Fibroblast of upper back skin (primary cell): ENCODE measurements around the gene ZNF541.
"Not testable (repeated sequence)": the region's sequence is repeated elsewhere in the genome, so short reads cannot be mapped to it uniquely, and the experiment has no call there.

ENCODE experiments used
- DNase-seq: peaks from one replicate; pipeline ENCODE4 v3.0.0-alpha.2; 2013

The ZNF541 gene

GRCh38 chr19:47573071-47574026 is at the start of gene ZNF541:
ZNF541 (minus strand) TSS chr19:47573148; CDS start chr19:47555856, 17,292 bp downstream.
- DNase-seq: peak; percentile 55

DNA sequence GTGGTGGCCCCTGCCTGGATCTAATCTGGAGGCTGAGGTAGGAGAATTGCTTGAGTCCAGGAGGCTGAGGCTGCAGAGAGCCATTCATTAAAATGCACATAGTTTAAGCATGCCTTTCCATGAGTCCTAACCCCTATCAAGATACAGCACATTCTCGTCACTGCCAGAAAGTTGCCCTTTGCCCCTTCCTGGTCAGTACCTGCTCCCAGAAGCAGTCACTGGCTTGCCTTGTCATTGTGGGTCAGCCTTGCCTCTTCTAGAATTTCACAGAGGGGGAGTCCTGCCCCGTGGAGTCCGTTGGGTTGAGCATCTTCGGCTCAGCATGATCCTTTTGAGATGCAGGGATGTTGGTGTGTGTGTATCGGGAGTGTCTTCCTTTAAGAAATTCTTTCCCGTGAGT is 46.8 kb upstream of the ZNF541 start:
- DNase-seq: no peak

DNA sequence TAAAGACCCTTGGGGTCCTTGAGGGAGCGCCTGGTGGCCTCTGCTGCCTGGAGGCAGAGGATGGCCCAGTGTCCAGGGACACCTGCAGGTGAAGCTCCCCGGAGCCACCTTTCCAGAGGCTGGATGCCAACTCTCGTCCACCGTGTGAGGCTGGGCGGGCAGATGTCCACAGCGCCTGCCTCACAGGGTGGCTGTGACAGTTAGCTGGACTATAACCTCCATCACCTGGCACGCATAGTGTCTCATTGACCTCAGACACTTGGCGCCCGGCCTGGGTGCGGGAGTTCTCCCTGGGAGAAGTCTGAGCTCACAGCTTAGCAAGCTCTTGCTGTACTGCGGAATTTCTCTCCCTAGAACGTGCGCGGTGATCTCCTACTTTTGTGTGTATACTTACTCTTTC is 45.8 kb upstream of the ZNF541 start:
- DNase-seq: no peak

GRCh38 chr19:47615714-47616113 is 42.8 kb upstream of the ZNF541 start:
- no peak for DNase-seq

GRCh38 chr19:47615230-47615629 is 42.3 kb upstream of the ZNF541 start:
- no peak for DNase-seq

- no peak for DNase-seq
These were observed 41.6 kb upstream of the ZNF541 start for GRCh38 chr19:47614559-47614958.

DNA sequence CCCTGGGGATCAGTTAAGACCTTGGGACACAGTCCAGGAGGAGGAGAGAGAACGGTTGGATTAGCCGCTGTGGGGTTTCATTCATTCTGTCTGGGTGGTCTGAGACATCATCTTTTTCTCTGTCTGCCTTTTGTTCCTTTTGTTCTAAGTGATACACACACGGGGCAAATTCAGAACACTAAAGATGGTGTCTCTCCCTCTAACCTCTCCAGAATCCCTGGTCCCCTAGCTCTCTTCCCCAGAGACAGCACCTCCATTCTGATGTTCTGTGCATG is 41.0 kb upstream of the ZNF541 start:
- no peak for DNase-seq

GRCh38 chr19:47613165-47614020 is 40.4 kb upstream of the ZNF541 start:
- DNase-seq: peak; percentile 93

DNA sequence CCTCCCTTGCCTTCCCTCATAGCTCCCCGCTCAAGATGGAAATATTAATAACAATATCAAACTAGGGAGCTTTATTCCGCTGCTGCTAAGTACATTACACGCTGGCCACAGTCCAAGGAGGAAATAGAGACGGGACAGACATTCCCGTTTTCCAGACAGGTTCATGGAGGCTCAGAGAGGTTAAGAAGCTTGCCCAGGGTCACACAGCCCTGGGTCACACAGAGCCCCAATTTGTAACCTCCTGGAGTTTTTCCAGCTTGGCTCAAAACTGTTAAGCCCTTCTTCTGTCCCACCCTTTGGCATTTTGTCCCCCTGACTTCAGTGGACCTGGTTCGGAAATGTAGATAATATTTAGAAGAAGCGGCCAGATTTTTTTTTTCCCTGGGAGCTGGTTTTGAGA is 38.0 kb upstream of the ZNF541 start:
- no peak for DNase-seq

DNA sequence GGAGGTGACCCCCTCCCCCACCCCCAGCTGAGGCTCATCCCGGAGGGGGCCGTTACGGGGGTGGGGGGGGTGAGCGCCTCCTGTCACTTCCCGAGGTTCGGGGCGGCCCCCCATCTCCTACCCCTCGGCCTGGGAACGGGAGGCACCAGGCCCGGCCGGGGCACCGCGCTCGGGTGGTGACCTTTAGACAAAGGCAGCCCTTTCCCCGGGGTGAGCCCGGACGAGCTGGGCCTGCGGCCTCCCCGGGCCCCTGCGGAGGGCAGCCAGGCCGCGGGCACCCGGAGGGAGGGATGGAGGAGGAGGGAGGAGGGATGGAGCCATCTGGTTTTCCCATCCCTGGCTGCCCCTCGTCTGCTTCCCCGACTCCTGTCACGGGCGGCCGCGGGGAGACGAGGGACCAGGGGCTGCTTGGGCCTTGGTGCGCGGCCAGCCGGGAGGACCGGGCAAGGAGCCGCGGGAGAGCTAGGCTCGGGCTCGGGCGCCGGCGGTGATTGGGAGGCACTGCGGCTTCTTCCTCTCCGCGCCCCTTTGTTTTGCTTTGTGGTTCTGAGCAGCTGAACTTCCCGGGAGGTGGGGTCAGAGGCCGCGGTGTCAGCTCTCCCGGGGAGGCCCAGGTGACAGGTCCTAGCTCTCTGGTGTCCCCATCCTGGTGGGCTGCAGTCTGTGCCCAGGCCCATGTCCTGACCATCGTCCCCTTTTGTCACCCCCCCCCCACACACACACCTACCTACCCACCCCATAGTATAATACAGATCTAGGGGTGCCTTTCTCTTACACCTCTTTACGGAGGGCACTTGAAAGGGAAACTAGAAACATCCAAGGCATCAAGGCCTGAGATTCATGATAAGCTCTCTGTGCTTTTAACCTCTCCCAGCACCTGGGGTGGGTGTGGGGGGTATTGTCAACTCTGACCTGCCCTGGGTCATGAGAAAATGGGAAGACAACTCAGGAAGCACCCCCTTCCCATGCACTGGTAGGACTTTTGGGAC is 37.3 kb upstream of the ZNF541 start:
- DNase-seq: peak; percentile 29

DNA sequence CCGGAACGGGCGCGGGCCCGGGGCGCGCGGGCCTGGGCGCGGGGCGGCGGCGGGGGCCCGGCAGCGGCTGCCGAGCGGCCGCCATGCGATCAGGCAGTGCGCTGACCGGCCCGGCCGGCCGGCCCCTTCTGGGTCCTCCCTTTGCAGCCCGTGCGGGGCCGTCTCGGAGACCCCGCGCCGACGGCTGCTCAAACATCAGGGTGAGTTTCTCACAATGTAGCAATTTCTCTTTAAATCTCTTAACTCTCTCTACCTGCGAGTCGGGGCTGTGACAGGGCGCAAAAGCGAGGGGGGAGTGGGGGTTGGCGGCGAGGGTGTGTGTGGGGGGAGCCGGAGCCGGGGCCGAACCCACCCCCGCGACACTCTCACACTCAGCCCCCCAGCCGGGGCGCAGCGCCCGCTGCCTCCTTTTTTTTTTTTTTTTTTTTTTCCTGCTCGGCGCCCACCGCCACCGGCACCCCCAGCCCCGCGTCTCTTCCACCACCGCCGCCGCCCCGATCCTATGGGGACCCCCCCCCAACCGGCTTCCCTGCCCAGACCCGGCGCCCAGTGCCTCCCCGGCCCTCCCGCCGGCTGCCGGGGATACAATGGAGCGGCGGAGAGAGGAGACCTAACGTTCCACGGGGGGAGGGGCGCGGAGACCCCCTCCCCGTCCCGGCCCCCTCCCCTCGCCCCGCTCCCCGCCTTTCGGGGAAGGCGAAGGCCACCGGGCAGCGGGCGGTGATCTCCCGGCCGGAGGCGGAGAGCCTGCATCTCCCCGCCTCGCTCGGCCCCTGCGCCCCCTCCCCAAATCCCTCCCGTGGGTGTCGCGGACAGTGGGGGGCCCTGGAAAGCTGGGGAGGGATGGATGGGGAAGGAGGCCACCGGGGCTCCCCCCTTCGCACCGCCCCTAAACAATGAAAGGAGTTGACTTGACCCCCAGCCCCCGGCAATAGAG is 36.3 kb upstream of the ZNF541 start, which contains the start of gene BICRA:
TSS of gene BICRA (plus strand) at position 166 of the 937 bp plus-strand sequence. CDS start 64,441 bp downstream, outside the sequence.
- DNase-seq: peak; percentile 80

- peak; percentile 94 for DNase-seq
These were observed 35.3 kb upstream of the ZNF541 start for GRCh38 chr19:47608074-47608918.

GRCh38 chr19:47607564-47608073 is 34.7 kb upstream of the ZNF541 start:
- DNase-seq: no peak

- DNase-seq: no peak
These were observed 31.0 kb upstream of the ZNF541 start for GRCh38 chr19:47603706-47604565.

DNA sequence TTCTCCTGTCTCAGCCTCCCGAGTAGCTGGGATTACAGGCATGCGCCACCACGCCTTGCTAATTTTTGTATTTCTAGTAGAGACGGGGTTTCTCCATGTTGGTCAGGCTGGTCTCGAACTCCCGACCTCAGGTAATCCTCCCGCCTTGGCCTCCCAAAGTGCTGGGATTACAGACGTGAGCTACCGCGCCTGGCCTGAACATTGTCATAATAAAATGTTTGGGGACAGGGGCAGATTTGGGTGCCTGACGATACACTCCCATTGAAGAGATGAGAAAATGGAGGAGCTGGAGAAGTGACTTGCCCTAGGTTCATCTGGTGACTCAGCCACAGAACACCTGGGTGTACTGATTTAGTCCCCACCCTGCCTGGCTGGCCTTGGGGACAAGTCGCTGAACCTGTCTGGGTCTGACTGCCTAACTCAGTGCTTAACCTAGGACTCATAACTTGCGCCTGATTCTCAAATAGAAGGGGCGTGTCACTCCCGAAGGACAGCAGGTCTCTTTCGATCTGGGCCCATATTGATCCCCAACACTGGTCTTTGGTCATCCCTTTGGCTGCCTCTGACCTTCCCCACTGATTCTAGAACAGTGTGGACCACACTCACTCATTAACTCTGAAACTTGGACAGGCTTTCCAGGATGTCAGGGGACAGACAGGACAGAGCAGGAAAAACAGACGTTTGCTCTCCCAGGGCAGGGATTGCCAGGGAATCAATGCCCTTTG is 28.4 kb upstream of the ZNF541 start:
- no peak for DNase-seq

- DNase-seq: peak; percentile 99
These were observed 27.6 kb upstream of the ZNF541 start for GRCh38 chr19:47600246-47601179.

DNA sequence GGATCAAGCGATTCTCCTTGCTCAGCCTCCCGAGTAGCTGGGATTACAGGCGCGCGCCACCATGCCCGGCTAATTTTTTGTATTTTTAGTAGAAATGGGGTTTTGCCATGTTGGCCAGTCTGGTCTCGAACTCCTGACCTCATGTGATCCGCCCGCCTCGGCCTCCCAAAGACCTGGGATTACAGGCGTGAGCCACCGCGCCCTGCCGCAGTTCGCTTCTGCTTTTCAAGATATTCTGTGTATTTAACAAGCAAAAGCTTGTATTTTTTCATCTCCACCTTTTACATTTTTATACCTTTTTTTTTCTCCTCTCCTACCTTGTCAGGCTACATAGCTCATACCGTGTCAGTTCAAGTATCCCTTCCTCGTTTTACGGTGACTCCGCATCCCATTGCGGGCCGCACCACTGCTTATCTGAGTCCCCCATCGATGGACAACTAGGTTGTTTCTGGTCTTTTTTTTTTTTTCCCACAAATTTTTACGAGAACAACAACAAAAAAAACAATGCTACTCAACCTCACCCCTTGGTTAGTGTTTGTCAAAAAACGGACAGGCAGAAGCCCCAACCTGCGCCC is 26.8 kb upstream of the ZNF541 start:
- not testable (repeated sequence) for DNase-seq
